Myocyte (in vitro differentiated cells): ENCODE data around the gene DLGAP1. TPM values are rescaled to one million over a fixed set of nuclear protein-coding genes. Genes with fewer than 3 reads are reported as not detected.
A peak's percentile ranks its signal among the peaks of the same experiment; 100 is the strongest.

ENCODE experiments used
- DNase-seq: peaks from one replicate; pipeline ENCODE4 v3.0.0-alpha.2; 2012; ENCODE audit warnings: low read depth
- total RNA-seq: library from RNA; depleted of rRNA; stranded (reverse); fragments of >200 nt; gene quantifications from 2 replicates; pipeline ENCODE4 v1.2.3, GENCODE V29; 2014

Gene DLGAP1
- total RNA-seq, 1 donor from 2014 or later = 0.75 TPM

GRCh38 chr18:4181882-4182568, 273.1 kb downstream of the DLGAP1 start:
- no peak for DNase-seq

DNA sequence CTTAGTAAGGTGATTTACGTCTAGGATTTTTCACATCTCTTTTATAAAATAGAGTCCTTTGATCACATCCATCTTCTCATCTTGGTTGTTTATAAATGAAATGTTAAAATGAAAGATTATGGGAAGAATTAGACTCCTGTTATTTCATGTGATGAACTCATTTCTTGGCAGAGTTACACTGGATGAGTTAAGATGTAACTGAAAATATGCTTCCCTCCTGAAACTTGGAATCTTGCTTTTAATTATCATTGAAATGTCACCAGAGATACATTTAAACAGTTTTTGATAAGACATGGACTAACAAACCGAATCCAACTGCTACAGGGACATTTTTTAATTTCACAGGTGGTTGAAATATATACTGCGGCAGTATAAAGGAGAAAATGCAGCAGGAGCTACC, 274.0 kb downstream of the DLGAP1 start:
- DNase-seq = no peak

DNA sequence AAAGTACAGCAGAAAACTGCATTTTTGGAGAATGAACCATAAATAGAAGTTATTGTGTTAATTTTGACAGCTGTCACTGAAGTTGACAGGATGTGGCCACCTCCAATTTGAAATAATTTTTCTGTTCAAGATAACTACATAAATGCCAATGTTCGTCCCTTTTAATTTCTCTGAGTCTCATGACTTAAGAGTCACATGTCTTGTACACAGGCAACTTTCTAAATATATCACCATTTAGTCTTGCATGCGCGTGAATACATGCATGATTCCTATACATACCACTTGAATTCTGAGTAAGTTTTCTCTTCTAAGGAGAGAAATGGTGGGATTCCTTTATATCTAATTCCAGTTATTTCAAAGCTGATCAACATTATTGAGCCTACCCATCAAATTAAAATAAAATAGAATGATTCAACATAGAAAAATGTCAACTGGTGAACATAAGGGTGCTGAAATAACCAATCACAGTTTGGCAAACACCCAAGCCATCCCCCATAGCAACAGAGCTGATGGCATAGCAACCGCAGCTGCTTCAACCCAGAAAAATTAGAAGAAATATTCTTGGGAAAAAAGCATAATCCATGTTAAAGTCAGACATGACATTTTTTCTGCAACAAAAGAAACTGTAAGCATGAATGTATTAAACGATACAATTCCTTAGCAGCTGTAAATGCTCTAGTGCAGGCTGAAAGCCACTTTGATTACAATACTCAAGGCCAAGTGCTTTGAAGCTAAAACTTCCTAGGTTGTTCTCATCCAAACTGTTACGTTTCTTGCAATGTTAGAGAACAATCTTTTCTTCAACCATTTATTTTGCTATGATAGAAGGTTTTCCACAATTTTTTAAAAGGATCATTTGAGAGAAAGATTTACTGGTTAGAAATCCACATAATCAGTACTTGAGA, 282.7 kb downstream of the DLGAP1 start:
- DNase-seq = no peak

- no peak for DNase-seq
These were observed 297.8 kb downstream of the DLGAP1 start for GRCh38 chr18:4157352-4157751.

DNA sequence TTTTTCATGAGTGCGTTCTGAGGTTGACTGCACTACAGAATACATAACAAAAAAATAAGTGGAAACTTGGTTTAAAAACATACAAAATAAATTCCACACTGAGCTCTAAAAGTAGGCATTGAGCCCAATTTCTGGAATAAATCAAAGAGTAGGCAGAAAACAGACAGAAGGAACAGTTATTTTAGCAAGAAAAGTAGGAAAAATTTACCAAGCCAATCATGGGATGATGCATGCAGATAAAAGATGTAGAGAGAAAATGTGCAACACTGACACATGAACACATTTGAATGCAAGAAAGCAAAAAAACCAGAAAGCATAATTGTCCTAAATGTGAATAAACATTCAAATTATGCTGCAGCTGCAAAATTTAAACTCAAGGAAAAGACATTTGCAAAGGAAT, 308.3 kb downstream of the DLGAP1 start:
- no peak for DNase-seq

GRCh38 chr18:4144201-4144600, 310.9 kb downstream of the DLGAP1 start:
- DNase-seq = no peak

DNA sequence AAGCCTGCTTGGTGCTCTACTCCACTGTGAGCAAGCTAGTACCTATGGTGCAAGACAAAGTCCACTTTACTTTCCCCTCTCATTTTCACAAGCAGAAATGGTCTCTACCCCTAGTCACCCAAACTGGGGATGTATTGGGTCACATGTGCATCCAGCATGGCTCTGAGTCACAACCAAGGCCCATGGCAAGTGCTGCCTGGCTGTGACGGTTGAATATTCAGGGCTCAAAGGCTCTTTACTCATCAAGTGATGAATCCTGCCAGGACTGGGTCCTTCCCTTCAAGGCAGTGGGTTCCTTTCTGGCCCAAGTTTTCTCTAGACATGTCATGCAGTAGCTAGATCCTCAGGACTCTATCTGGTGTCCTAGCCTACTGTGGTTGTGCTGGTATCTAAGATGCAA, 311.5 kb downstream of the DLGAP1 start:
- no peak for DNase-seq

- no peak for DNase-seq
These were observed 312.2 kb downstream of the DLGAP1 start for GRCh38 chr18:4142876-4143275.

- DNase-seq = no peak
These were observed 320.4 kb downstream of the DLGAP1 start for GRCh38 chr18:4134700-4135099.

DNA sequence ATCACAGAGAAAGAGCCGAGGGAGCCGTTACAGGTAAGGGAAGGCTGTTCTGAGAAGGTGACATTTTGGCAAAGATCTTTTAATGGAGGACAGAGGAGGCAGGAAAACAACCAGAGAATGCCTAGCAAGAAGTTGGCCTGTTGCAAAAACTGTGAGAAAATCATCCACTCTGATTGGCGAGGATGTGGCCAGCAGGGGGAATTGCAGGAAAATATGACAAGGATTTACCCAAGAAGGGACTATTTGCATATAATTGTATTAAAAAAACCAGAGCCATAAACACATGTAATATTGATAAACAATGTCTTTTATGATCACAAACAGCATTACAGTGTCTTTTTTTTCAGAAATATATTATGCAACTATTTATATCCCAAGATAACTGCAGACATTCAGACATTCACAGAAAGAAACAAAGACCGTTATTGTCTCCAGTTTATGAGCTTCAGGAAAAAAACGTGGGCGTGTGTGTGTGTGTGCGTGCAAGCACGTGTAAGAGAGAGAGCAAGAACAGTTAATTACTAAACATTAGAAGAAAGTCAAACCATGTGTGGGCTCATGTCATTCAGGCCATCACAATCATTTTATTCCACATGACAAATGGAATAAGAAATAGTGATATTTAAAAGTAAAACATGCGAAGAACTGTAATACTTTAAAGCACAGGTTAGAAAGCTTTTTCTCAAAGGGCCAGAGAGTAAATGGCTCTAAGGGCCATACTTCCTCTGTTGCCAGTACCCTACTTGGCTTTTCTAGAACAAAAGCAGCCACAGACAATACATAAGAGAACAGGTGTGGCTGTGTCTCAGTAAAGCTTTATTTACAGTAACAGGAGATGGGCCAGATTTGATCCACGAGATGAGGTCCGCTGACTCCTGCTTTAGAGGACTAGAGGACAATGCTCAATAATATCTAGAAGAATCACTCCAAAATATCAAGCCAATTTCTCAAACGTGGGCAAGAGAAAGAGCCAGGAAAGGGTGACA, 324.1 kb downstream of the DLGAP1 start:
- DNase-seq = no peak

DNA sequence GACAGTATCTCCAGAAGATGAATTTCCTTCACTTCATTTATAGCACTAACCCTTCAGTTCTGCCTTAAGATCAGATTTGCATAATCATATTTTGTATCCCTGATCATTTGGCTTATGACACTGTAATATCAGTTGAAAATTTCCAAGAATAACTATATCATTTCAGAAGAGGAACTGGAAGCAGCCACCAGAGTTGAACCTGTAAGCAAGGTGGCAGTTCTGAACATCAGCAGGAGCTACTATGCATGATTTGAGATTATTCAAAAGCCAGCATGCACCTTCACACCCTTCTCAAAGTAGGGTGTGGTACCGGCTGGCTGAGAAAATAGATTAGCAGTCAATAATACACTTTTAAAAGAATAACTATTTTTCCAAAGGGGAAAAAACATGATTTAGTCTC, 328.2 kb downstream of the DLGAP1 start:
- DNase-seq = no peak

GRCh38 chr18:4125627-4126230, 329.4 kb downstream of the DLGAP1 start:
- DNase-seq = no peak

DNA sequence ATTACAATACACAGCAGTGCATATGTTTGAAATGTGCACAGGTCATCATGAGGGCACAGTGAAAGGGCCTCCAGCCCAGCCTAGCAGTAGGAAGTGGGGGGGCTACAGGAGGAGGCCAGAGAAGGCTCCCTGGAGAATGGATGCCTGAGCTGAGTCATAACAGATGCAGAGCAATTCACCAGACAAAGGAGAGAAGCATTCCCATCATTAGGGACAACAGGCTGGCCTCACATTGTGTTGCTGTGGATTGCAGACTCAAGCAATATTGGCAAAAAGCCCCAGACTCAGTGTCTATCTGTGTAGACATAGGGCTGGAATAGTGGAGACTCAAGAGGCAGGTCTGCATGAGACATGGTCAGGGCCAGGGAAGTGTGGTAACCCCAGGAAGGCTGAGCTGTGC, 329.9 kb downstream of the DLGAP1 start:
- DNase-seq = no peak

- DNase-seq = no peak
These were observed 335.3 kb downstream of the DLGAP1 start for GRCh38 chr18:4119813-4120212.

- no peak for DNase-seq
These were observed 335.9 kb downstream of the DLGAP1 start for GRCh38 chr18:4119127-4119648.

- no peak for DNase-seq
These were observed 347.1 kb downstream of the DLGAP1 start for GRCh38 chr18:4108016-4108415.

- DNase-seq = no peak
These were observed 348.0 kb downstream of the DLGAP1 start for GRCh38 chr18:4107049-4107467.

DNA sequence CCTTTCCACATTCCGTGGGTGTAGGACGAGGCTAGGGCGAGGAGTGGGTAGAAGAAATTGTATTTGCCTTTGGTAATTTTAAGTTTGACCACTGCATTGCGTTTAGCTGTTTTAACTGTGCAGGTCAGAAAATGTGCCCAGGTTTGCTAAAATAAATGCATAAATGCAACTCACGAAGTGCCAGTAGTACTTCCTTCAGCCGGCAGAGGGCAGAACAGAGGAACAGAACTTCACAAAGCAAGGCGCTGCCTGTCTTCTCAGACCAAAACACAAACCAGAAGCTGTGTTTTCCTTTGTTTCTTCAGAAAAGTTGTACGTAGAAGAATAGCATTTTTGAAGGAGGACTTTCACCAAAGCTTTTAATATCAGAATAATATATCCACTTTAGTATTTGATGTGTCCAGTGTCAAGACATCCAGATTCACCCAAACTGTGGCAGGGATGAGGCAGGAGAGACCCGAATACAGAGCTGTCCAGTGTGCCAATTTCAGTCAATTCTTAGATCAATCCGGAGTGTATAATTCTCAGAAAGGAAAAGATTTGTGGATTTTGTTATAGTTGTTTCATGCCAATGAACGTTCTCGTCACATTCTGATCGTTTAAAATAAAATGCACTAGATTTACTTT, 348.6 kb downstream of the DLGAP1 start:
- peak; percentile 55 for DNase-seq

DNA sequence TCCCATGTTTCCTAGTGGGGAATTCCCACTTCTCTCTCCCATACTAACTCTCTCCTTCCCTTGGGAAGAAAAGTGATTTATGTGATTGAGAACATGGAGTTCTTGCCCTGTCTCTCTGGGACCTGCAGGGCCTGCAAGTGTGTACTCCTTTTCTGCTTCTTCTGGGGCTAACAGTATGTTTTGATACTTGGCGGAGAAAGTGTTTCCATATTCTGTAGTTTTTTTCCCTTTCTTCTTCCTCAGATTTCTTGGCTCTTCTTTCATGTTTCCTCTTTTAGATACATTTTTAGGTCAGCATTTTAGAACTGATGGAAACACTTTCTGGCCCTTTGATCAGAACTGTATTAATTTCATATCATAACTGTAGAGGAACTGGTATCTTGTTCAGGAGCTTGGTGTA, 352.2 kb downstream of the DLGAP1 start:
- no peak for DNase-seq

- DNase-seq = no peak
These were observed 354.1 kb downstream of the DLGAP1 start for GRCh38 chr18:4101009-4101408.
